G401 (cell line): ENCODE data around the gene DHRS11. TPM values are rescaled to one million over a fixed set of nuclear protein-coding genes. Genes with fewer than 3 reads are reported as not detected.
A peak's percentile ranks its signal among the peaks of the same experiment; 100 is the strongest.

ENCODE experiments used
- DNase-seq: peaks from one replicate; pipeline ENCODE4 v3.0.0-alpha.2; 2015; ENCODE audit warnings: low spot score
- in situ Hi-C: cut with HindIII; loops from 2 replicates; pipeline ENCODE4 v1.10.0; 2016; ENCODE audit warnings: low sequenced_read_pairs, mixed read lengths
- total RNA-seq: library from RNA; depleted of rRNA; stranded (reverse); fragments of >200 nt; shearing (Covaris generic); gene quantifications from 2 replicates; pipeline ENCODE4 v1.2.3, GENCODE V29; 2014; rRNA removed

The DHRS11 gene
- total RNA-seq: 35.1 and 38.0 TPM in 2 replicates

GRCh38 chr17:36591434-36592315 lies at the start of gene DHRS11:
TSS of gene DHRS11 (plus strand) at chr17:36591879. CDS start at chr17:36592010, 131 bp downstream.
- DNase-seq: peak; percentile 76
- in situ Hi-C loops: no loop called here

- no peak for DNase-seq
- in situ Hi-C loops: no loop called here
Observed at GRCh38 chr17:36542755-36543154, 48.9 kb upstream of the DHRS11 start.

- peak; percentile 60 for DNase-seq
- in situ Hi-C loops: no loop called here
Observed at GRCh38 chr17:36544044-36544306, 47.7 kb upstream of the DHRS11 start.

- DNase-seq: peak; percentile 93
- in situ Hi-C loops: no loop called here
Observed at GRCh38 chr17:36544307-36545076, 47.2 kb upstream of the DHRS11 start, which contains the start of gene GGNBP2. TSS of gene GGNBP2 (plus strand) at chr17:36544919. CDS start at chr17:36545725, 806 bp downstream.

GRCh38 chr17:36545077-36545464 lies 46.6 kb upstream of the DHRS11 start:
- DNase-seq: peak; percentile 94
- in situ Hi-C loops: no loop called here

GRCh38 chr17:36545465-36546417 lies 45.9 kb upstream of the DHRS11 start:
- DNase-seq: no peak
- in situ Hi-C loops: no loop called here

GRCh38 chr17:36546418-36547093 lies 45.1 kb upstream of the DHRS11 start:
- no peak for DNase-seq
- in situ Hi-C loops: no loop called here

- no peak for DNase-seq
- in situ Hi-C loops: no loop called here
Observed at GRCh38 chr17:36547776-36548175, 43.9 kb upstream of the DHRS11 start.

- no peak for DNase-seq
- in situ Hi-C loops: no loop called here
Observed at GRCh38 chr17:36550491-36551417, 40.9 kb upstream of the DHRS11 start.

GRCh38 chr17:36553459-36553858 lies 38.2 kb upstream of the DHRS11 start:
- DNase-seq: no peak
- in situ Hi-C loops: no loop called here

GRCh38 chr17:36566081-36566480 lies 25.6 kb upstream of the DHRS11 start:
- in situ Hi-C loops: no loop called here
- DNase-seq: no peak

- no peak for DNase-seq
- in situ Hi-C loops: no loop called here
Observed at GRCh38 chr17:36575028-36575427, 16.7 kb upstream of the DHRS11 start.

GRCh38 chr17:36576793-36577192 lies 14.9 kb upstream of the DHRS11 start:
- in situ Hi-C loops: no loop called here
- DNase-seq: no peak

GRCh38 chr17:36578671-36579070 lies 13.0 kb upstream of the DHRS11 start:
- no peak for DNase-seq
- in situ Hi-C loops: no loop called here

GRCh38 chr17:36583787-36584186 lies 7.9 kb upstream of the DHRS11 start:
- no peak for DNase-seq
- in situ Hi-C loops: no loop called here

- in situ Hi-C loops: no loop called here
- DNase-seq: no peak
Observed at GRCh38 chr17:36586138-36586537, 5.5 kb upstream of the DHRS11 start.

- DNase-seq: no peak
- in situ Hi-C loops: no loop called here
Observed at GRCh38 chr17:36590082-36590481, 1.6 kb upstream of the DHRS11 start.

- in situ Hi-C loops: no loop called here
- DNase-seq: no peak
Observed at GRCh38 chr17:36592316-36592715, 637 bp downstream of the DHRS11 start.
